GM12865 (cell line): Measurements from ENCODE around the gene FANCL.
"Not testable (repeated sequence)": the region's sequence is repeated elsewhere in the genome, so short reads cannot be mapped to it uniquely, and the experiment has no call there.

Experiments
- DNase-seq: peaks from one replicate; pipeline ENCODE4 v3.0.0; 2010; ENCODE audit warnings: low read depth
- H3K4me3 ChIP-seq: 2 replicates; pipeline ENCODE4 v1.5.1; 2011; ENCODE audit warnings: mild to moderate bottlenecking, low read depth, low read length, control low read depth
- TF ChIP-seq, protein P1 (sequence below): IDR thresholded peaks from 2 replicates; pipeline ENCODE4 v1.5.1; 2011; ENCODE audit warnings: low read length, control low read depth, low read depth, inconsistent platforms; ENCODE audit not compliant: insufficient read depth; ENCODE audit errors: missing control alignments

Gene FANCL

DNA sequence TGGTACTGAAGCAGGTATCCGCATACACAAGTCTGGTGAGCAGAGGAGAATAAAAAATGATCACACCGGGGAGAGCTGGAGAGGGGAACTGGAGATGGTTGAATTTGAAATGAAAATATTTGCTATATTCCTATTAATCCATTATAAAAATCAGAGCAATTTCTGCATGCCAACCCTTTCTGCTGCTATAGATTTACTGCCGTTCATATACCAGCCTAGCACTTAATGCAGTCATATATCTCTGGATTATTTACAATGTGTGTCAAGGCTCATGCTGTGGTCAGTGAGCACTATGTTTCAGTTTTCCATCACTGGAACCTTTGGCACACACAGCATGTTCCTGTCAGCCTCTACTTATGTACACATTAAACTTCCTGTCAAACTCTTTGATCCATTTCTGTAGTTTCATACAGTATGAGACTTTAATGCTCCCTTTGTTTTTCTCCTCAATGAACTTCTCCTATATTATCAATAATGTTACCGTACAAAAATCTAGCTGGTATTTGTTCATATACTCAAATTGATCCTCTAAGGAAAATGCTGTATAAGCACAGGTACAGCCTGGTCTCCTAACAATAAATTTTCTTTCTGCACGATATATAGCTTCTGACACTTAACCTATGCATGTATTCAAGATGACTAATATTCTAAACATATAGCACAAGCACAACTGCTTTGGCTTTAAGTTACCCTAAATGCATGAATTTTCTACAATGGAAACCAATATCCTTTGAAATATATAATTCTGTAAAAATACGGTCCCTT is 36.7 kb downstream of the FANCL start:
- H3K4me3 ChIP-seq, result no peak overlapping the region
- no peak for DNase-seq
- TF ChIP-seq, protein P1, sequence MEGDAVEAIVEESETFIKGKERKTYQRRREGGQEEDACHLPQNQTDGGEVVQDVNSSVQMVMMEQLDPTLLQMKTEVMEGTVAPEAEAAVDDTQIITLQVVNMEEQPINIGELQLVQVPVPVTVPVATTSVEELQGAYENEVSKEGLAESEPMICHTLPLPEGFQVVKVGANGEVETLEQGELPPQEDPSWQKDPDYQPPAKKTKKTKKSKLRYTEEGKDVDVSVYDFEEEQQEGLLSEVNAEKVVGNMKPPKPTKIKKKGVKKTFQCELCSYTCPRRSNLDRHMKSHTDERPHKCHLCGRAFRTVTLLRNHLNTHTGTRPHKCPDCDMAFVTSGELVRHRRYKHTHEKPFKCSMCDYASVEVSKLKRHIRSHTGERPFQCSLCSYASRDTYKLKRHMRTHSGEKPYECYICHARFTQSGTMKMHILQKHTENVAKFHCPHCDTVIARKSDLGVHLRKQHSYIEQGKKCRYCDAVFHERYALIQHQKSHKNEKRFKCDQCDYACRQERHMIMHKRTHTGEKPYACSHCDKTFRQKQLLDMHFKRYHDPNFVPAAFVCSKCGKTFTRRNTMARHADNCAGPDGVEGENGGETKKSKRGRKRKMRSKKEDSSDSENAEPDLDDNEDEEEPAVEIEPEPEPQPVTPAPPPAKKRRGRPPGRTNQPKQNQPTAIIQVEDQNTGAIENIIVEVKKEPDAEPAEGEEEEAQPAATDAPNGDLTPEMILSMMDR, result no peak

DNA sequence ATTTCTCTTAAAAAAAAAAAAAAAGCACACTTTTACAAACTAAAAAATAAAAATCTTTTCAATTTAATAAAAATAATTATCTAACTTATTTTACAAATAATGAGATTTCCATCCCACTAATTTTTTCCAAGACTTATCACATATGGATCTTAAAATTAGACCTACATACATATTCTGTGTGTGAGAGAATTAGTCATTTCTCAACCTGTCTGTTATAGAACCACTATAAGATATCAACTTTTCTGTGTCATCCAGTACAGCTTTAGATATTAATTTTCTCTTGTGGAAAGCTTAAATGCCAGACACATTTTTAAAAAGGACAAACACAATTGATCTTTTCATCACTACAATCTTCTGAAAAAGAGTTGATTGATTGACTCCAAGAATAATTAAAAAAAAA is 38.1 kb downstream of the FANCL start:
- DNase-seq, result no peak
- TF ChIP-seq, protein P1, result no peak
- no peak overlapping the region for H3K4me3 ChIP-seq

DNA sequence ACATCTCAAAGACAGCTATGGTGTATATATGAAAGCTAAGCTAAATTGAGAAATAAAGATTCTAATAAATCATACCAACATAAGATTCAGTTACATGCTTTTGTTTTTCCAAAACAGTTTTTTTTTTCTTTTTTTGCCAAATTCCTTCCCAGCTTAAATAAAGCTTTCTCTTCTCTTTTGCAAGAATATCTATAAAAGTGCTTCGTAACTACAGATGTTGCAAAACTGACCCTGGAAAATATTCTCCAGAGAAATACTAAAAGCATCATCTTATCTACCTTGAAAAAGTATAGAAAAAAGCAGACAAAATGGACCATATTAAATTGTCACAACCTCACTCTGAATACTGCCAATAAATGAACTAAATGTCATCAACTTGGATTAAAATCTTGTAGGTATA is 38.7 kb downstream of the FANCL start:
- DNase-seq, result no peak
- H3K4me3 ChIP-seq, result no peak overlapping the region
- TF ChIP-seq, protein P1, result no peak

DNA sequence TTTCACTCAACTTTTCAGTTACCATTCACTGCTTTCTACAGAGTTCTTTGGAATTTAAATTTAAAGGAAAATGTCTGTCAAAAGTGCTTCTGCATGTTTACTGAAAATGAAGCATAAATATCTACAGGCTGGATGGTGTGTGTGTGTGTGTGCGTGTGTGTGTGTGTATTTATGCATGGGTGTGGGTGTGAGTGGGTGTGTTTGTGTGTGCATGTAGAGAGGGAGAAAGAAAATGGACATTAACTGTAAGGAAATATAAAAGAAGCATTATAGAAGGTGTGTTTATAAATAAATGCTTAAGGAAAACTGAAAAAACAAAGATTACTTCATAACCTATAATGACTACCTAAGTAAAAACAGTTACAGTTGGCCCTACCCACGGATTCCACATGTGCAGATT is 43.2 kb downstream of the FANCL start:
- TF ChIP-seq, protein P1, result no peak
- DNase-seq, result no peak
- no peak overlapping the region for H3K4me3 ChIP-seq

DNA sequence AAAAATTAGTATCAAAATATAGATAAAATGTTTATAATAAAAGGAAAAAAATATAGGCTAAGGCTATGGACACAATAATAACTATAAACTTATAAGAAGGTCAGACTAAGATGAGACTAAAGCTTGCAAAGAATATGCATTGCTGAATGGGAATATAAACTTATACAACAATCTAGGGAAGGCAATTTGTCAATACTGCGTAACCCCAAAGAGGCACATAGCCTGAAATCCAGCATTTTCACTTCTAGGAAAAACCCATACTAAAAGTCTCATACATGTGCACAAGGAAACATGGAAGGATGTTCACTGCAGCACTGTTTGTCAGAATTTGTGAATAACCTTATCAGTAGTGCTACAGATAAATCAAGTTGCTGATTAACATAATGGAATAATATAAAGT is 45.5 kb downstream of the FANCL start:
- no peak for DNase-seq
- TF ChIP-seq, protein P1, result no peak
- H3K4me3 ChIP-seq, result no peak overlapping the region

DNA sequence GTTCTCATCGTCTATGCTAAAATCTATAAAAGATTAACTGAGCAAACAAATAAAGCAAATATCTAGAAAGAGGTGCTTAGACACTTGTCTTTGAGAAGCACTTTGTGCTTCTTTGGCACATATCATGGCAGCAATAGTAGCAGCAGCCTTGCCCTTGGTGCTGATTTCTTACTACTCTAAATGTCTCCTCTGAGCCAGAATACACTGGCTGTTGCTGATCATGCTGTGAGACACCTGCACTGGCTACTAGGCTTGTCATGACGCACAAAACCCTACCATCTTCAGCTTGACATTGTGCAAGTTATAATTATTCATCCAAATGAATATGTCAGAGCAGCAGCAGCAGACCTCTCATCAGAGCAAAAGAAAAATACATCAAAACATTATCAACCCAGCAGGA is 46.7 kb downstream of the FANCL start:
- TF ChIP-seq, protein P1, result no peak
- H3K4me3 ChIP-seq, result no peak overlapping the region
- DNase-seq, result no peak

DNA sequence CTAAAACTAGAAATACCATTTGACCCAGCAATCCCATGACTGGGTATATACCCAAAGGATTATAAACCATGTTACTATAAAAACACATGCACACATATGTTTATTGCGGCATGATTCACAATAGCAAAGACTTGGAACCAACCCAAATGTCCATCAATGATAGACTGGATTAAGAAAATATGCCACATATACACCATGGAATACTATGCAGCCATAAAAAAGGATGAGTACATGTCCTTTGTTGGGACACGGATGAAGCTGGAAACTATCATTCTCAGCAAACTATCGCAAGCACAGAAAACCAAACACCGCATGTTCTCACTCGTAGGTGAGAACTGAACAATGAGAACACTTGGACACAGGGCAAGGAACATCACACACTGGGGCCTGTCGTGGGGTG is 54.1 kb downstream of the FANCL start:
- H3K4me3 ChIP-seq, DNase-seq: not testable (repeated sequence)

DNA sequence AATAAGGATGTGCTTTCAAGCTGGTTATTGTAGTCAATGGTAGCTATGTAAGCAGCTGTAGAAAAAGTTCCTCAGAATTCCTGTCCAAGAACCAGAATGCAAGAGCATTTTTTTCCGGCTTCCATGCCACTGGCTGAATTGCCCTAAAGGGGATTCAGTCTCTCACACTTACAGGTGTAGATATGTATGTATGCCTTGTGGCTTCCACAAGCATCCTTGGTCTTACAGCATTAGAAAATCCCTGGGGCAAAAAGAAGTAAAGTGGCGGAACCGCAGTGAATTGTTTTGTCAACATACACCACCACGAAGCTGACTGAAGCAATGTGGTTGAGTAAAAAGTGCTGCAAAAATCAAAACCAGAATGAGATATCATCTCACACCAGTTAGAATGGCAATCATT is 54.6 kb downstream of the FANCL start:
- TF ChIP-seq, protein P1, result no peak
- no peak for DNase-seq
- H3K4me3 ChIP-seq, result no peak overlapping the region
